Hepatocyte (in vitro differentiated cells): ENCODE results near the gene SP110. TPM values are rescaled to one million over a fixed set of nuclear protein-coding genes. Genes with fewer than 3 reads are reported as not detected.
A peak's percentile ranks its signal among the peaks of the same experiment; 100 is the strongest.
"Not testable (repeated sequence)": the region's sequence is repeated elsewhere in the genome, so short reads cannot be mapped to it uniquely, and the experiment has no call there.

ENCODE experiments used
- DNase-seq: peaks from one replicate; pipeline ENCODE4 v3.0.0-alpha.2; 2016; ENCODE audit warnings: low spot score
- H2AFZ ChIP-seq: fragments of 200-600 bp; sonication (generic); 2 replicates; pipeline ENCODE4 v1.6.0; 2016; ENCODE audit warnings: antibody characterized with exemption, mild to moderate bottlenecking
- H3K27ac ChIP-seq: fragments of 200-600 bp; sonication (generic); 2 replicates; pipeline ENCODE4 v1.5.1; 2016; ENCODE audit warnings: mild to moderate bottlenecking
- H3K27me3 ChIP-seq: fragments of 200-600 bp; sonication (generic); 2 replicates; pipeline ENCODE4 v1.6.1; 2016
- H3K36me3 ChIP-seq: fragments of 200-600 bp; sonication (generic); replicated peaks from 2 replicates; pipeline ENCODE4 v1.5.1; 2016; ENCODE audit warnings: low read depth; ENCODE audit not compliant: insufficient read depth
- H3K4me1 ChIP-seq: fragments of 200-600 bp; sonication (generic); 2 replicates; pipeline ENCODE4 v1.5.1; 2016; ENCODE audit warnings: mild to moderate bottlenecking, moderate library complexity; ENCODE audit not compliant: insufficient read depth
- H3K4me2 ChIP-seq: fragments of 200-600 bp; sonication (generic); 2 replicates; pipeline ENCODE4 v1.6.0; 2016
- H3K4me3 ChIP-seq: fragments of 200-600 bp; sonication (generic); 2 replicates; pipeline ENCODE4 v1.5.1; 2016; ENCODE audit warnings: mild to moderate bottlenecking
- H3K79me2 ChIP-seq: fragments of 200-600 bp; sonication (generic); 2 replicates; pipeline ENCODE4 v1.6.0; 2017; ENCODE audit warnings: mild to moderate bottlenecking
- H3K9me2 ChIP-seq: fragments of 200-600 bp; sonication (generic); replicated peaks from 2 replicates; pipeline ENCODE4 v1.6.0; 2017; ENCODE audit warnings: mild to moderate bottlenecking; ENCODE audit not compliant: insufficient read depth
- H3K9me3 ChIP-seq: fragments of 200-600 bp; sonication (generic); 2 replicates; pipeline ENCODE4 v1.5.1; 2016; ENCODE audit warnings: low read depth, mild to moderate bottlenecking
- H4K20me1 ChIP-seq: fragments of 200-600 bp; sonication (generic); 2 replicates; pipeline ENCODE4 v1.6.0; 2016; ENCODE audit warnings: mild to moderate bottlenecking; ENCODE audit not compliant: insufficient read depth, poor library complexity, severe bottlenecking
- CTCF ChIP-seq: fragments of 200-600 bp; sonication (generic); IDR thresholded peaks from 2 replicates; pipeline ENCODE4 v1.5.1; 2016; ENCODE audit warnings: antibody characterized with exemption, mild to moderate bottlenecking; ENCODE audit not compliant: poor library complexity
- EZH2 ChIP-seq: fragments of 200-600 bp; sonication (generic); IDR thresholded peaks from 2 replicates; pipeline ENCODE4 v1.6.1; 2016; ENCODE audit warnings: antibody characterized with exemption, mild to moderate bottlenecking, borderline replicate concordance
- EZH2phosphoT487 ChIP-seq: fragments of 200-600 bp; sonication (generic); IDR thresholded peaks from one replicate; pipeline ENCODE4 v1.6.1; 2018; ENCODE audit warnings: antibody characterized with exemption, mild to moderate bottlenecking, low read depth, moderate library complexity; ENCODE audit not compliant: unreplicated experiment, severe bottlenecking
- WGBS: methylation state at CpG from one replicate; pipeline ENCODE4 v1.1.6; 2016; ENCODE audit warnings: low lambda C conversion rate; ENCODE audit errors: missing lambda C conversion rate; 5-methylcytosine and 5-hydroxymethylcytosine counted together
- polyA plus RNA-seq: library from polyadenylated mRNA; unstranded; fragments of >200 nt; fragmentation: Nextera tagmentation; extraction: Ambion mirVana; gene quantifications from 2 replicates; pipeline ENCODE4 v1.2.1, GENCODE V29; 2016
- total RNA-seq: library from RNA; depleted of rRNA; stranded (reverse); fragments of >200 nt; gene quantifications from 2 replicates; pipeline ENCODE4 v1.2.3, GENCODE V29; 2014

Gene SP110
- total and polyA plus RNA-seq, 2 experiments from 2014 or later = 10.9 to 15.9 TPM

GRCh38 chr2:230224458-230224857 lies 4.7 kb upstream of the SP110 start:
- no peaks in the 10 kb centered on the region for H3K27me3 ChIP-seq
- H3K4me1 ChIP-seq = peaks cover 5% of the 10 kb centered on the region
- H3K36me3 ChIP-seq = no peaks in the 10 kb centered on the region
- no peak overlapping the region for H2AFZ ChIP-seq
- TF ChIP-seq EZH2phosphoT487 (no peak), CTCF (no peak), EZH2 (no peak)
- no peaks in the 10 kb centered on the region for H3K9me2 ChIP-seq
- H3K4me2 ChIP-seq = no peak overlapping the region
- H3K4me3 ChIP-seq = no peak overlapping the region
- H3K9me3 ChIP-seq = no peaks in the 10 kb centered on the region
- DNase-seq = no peak
- no peaks in the 10 kb centered on the region for H3K79me2 ChIP-seq
- no peak overlapping the region for H3K27ac ChIP-seq
- no peaks in the 10 kb centered on the region for H4K20me1 ChIP-seq

- H3K9me3 ChIP-seq, H3K36me3 ChIP-seq, H3K4me1 ChIP-seq, H3K79me2 ChIP-seq, H3K27me3 ChIP-seq, H3K4me3 ChIP-seq, H3K4me2 ChIP-seq, H2AFZ ChIP-seq, H4K20me1 ChIP-seq, H3K27ac ChIP-seq, DNase-seq, H3K9me2 ChIP-seq: not testable (repeated sequence)
- 67% methylated on average over 4 of the region's 4 CpGs for WGBS
These were observed 3.0 kb upstream of the SP110 start for GRCh38 chr2:230222829-230223228.

- no peaks in the 10 kb centered on the region for H3K9me3 ChIP-seq
- 97% methylated on average over 4 of the region's 4 CpGs for WGBS
- no peaks in the 10 kb centered on the region for H3K36me3 ChIP-seq
- H3K27me3 ChIP-seq = no peaks in the 10 kb centered on the region
- no peak overlapping the region for H2AFZ ChIP-seq
- H3K4me2 ChIP-seq = no peak overlapping the region
- H3K9me2 ChIP-seq = no peaks in the 10 kb centered on the region
- no peaks in the 10 kb centered on the region for H4K20me1 ChIP-seq
- no peak for DNase-seq
- H3K4me3 ChIP-seq = no peak overlapping the region
- H3K4me1 ChIP-seq = peaks cover 5% of the 10 kb centered on the region
- H3K27ac ChIP-seq = no peak overlapping the region
- no peaks in the 10 kb centered on the region for H3K79me2 ChIP-seq
- no peak for TF ChIP-seq EZH2
- no peak for TF ChIP-seq EZH2phosphoT487
- no peak for TF ChIP-seq CTCF
These were observed 1.7 kb upstream of the SP110 start for GRCh38 chr2:230221493-230221892.

GRCh38 chr2:230220347-230220969 lies 674 bp upstream of the SP110 start:
- Histone ChIP-seq H4K20me1 (no peaks in the 10 kb centered on the region), H3K4me3 (peak overlapping the region; percentile 61), H3K36me3 (no peaks in the 10 kb centered on the region), H3K27ac (peak overlapping the region; percentile 83), H3K9me2 (no peaks in the 10 kb centered on the region), H3K27me3 (no peaks in the 10 kb centered on the region), H3K4me2 (peak overlapping the region; percentile 79), H2AFZ (peak overlapping the region; percentile 74), H3K79me2 (no peaks in the 10 kb centered on the region), H3K4me1 (peaks cover 5% of the 10 kb centered on the region), H3K9me3 (no peaks in the 10 kb centered on the region)
- TF ChIP-seq EZH2 = no peak
- TF ChIP-seq CTCF = no peak
- TF ChIP-seq EZH2phosphoT487 = no peak
- no peak for DNase-seq
- WGBS = 100% methylated on average over 1 of the region's 1 CpG
